COR-L47 (cell line): Measurements from ENCODE around the gene RASSF5.

ENCODE experiments used
- DNase-seq: peaks from one replicate; lab custom pipeline; 2025; lab: John Stamatoyannopoulos, UW

RASSF5 gene, protein sequence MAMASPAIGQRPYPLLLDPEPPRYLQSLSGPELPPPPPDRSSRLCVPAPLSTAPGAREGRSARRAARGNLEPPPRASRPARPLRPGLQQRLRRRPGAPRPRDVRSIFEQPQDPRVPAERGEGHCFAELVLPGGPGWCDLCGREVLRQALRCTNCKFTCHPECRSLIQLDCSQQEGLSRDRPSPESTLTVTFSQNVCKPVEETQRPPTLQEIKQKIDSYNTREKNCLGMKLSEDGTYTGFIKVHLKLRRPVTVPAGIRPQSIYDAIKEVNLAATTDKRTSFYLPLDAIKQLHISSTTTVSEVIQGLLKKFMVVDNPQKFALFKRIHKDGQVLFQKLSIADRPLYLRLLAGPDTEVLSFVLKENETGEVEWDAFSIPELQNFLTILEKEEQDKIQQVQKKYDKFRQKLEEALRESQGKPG

DNA sequence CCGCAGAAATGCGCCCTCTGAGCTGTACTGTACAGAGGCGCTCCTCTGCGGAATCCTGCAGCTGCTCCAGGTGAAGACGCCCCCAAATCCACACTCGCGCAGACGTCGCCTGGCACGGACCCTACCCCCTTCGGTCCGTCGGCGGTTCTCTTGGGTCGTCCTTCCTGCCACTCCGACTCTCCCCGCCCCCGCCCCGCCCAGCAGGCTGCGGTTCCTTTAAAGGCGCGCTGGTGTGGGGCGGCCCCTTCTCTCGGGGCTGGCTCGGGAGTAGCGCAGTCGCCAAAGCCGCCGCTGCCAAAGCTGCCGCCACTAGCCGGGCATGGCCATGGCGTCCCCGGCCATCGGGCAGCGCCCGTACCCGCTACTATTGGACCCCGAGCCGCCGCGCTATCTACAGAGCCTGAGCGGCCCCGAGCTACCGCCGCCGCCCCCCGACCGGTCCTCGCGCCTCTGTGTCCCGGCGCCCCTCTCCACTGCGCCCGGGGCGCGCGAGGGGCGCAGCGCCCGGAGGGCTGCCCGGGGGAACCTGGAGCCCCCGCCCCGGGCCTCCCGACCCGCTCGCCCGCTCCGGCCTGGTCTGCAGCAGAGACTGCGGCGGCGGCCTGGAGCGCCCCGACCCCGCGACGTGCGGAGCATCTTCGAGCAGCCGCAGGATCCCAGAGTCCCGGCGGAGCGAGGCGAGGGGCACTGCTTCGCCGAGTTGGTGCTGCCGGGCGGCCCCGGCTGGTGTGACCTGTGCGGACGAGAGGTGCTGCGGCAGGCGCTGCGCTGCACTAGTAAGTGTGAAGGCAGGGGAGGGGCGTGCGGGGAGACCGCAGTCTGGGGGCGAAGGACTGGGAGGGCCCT, at the start of gene RASSF5:
Gene RASSF5 (plus strand): TSS at position 248 of the 846 bp plus-strand sequence. CDS start 72 bp downstream, at position 320.
- DNase-seq = peak; percentile 42

DNA sequence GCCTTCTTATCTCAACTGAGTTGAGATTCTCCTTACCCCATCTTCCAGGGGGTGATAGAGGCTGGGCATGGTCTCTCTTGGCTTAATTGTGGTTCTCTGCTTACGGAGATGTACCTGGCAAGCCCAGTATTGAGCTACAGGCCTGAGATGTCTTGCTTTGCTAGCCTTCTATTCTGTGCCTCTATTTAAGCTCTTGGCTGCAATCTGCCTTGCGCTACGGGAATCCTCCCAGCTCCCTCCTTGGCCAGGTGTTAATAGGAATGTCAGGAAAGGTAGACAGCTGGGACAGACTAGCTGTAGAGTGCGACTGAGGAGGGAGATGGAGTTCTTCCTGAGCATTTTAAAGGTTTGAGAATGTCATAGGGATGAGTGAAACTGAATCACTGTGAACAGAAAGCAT, 47.6 kb upstream of the RASSF5 start:
- no peak for DNase-seq

DNA sequence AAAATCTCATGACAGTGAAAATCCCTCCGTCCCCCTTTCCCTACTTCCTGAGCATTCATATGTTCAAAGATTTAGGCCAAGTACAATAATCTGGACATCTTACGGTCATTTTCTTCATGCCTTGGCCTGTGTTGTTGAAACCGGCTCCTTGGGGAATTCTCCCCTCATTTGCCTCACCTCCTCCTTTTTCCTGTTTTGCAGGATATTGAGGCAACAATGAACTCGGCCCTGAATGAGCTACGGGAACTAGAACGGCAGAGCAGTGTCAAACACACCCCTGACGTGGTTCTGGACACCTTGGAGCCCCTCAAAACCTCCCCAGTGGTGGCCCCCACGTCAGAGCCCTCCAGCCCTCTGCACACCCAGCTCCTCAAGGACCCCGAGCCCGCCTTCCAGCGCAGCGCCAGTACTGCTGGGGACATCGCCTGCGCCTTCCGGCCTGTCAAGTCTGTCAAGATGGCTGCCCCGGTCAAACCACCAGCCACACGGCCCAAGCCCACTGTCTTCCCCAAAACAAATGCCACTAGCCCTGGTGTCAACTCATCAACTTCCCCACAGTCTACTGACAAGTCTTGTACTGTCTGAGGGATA, 46.4 kb upstream of the RASSF5 start:
- DNase-seq = no peak

DNA sequence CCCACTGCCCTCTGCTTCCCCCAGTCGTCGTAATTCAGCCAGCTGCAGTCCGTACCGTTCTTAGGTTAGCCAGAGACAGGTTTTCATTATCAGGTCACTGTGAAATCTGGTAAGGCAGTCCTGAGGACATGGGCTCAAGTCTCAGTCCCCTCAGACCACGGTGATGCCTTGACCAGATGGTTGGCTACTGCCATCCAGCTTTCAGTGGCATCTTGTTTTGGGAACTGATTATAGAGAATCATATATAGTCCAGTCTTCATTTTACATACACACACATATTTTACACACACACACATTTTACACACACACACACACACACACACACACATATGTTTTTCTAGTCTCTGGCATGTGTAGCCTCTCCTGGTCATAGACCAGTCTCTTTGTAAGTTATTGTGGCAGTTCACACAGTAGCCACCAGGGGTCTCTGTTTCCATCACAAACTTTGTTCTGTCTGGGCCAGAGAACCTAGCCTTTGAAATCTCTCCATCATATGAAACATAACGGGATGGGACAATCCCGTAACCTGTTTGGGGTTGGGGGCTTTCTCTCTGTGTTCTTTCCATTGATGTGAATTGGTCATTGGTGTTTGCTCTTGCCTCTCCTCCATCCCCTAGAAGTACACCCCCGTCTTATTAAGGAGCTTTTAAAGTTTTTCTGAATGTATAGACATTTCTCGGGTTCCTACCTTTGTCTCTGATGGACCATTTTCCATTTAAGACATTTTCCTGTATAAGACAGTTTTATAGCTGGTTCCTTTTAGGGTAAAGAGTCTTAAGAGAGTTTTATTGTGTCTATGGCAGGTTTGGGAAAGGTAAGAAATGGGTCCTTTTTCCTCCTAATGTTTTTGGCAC, 45.5 kb upstream of the RASSF5 start:
- peak; percentile 44 for DNase-seq

DNA sequence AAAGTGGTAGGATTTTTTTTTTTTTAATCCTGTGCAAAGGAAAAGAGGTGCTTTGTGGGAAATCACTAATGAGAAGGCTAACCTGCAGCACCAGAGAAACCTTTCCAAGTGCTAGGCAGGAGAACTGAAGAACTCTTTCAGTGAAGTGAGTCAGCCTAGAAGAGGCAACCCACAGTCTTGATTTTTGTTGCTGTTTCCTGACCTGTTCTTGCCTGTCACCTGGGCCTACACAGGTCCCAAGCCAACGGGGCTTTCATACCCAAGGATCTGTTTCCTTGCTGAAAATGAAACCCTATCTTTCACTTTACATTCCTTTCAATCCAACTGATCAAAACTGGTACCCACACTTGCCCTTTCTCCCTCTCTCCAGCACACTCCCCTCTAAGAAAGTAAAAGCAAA, 44.2 kb upstream of the RASSF5 start:
- no peak for DNase-seq

DNA sequence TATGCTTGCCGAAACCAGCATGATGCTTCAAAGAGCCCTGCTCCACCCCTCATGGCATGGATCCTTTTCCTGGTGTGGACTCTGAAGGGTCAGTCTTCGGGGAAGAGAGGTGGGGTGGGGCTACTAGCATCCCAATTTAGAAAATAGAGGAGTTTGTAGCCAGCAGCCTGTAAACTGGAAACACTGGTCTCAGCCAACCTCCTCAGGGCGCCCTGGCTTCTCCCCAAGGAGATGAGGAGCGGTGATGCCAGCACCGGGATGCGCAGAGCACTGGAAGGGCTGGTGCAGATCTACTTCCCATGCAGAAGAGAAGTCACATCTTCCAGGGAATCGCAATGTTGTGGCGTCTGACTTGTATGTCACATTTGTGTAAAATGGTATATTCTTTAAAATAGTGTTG, 43.4 kb upstream of the RASSF5 start:
- DNase-seq = no peak

DNA sequence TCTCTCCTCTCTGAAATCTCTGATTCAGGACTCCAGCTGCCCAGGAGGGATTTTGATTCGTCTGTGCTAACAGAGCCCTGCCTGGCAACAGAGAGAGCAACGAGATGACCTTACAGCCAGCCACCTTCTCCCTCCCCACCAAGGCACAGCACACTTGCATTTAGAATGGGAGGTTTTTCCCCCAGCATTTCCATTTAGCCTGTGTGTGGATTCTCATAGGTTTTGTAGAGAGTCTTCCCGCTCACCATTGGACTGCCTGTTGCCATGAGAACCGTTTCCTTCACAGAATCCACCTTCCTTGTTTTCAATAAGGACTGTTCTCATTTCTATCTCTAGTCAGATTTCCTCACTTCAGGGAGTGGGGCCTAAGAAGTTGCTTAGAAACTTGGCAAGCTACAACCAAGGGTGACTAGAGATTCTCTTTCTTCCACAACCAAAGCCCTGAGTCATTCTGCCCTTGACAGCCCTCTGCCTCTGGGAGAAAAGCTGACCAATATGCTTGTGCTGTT, 42.8 kb upstream of the RASSF5 start:
- DNase-seq = no peak

DNA sequence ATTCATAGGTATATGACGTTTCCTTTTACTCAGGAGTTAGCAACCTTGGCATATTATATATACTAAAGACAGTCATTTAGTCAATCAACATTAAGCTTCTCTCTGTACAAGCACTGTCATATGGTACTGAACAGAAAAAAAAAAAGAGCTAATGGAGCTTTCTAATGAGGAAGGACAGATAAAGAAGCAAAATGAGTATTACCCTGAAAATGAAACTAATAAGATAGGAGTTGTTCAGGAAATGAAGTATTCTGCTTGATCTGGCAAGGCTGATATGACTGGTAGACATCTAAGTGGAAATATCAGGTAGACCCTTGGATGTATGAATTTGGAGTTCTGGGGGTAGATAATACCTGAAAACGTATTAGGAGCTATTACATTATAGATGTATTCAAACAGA, 41.4 kb upstream of the RASSF5 start:
- no peak for DNase-seq

DNA sequence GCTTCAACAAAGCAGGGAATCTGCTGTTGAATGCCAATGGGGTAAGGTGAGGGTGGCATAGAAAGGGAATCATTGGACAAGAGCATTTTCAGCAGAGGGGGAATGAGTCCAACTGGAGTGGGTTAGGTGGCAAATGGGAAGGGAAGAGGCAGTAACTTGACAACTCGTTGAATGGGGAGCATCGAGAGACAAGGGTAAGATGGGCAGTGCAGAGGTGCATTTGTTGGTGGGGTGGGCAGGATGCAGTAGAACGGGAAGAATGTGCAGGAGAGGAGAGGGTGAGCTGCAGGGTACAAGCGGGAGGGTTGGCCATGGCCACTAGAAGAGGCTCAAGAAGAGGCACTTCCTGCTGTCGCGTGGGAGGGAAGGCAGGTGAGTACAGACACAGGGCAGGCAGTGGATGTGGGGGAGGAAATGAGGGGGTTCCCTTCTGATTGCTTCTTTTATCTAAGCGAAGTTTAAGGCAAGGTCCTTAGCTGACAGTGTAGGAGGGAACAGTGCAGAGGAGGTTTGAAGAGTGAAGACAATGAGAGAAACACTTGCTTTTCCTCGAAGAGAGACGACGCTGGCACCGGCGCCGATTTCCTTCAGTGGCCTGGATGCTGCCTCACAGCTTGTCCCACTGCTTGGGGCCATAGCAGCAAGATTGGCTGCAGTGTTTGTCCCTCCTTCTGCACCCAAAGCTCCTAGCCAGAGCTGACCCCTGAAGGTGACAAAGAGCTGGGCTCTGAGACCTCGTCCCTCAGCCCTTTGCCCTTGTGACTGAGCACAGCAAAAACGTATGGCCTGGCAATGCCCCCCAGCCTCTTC, 40.3 kb upstream of the RASSF5 start:
- no peak for DNase-seq

DNA sequence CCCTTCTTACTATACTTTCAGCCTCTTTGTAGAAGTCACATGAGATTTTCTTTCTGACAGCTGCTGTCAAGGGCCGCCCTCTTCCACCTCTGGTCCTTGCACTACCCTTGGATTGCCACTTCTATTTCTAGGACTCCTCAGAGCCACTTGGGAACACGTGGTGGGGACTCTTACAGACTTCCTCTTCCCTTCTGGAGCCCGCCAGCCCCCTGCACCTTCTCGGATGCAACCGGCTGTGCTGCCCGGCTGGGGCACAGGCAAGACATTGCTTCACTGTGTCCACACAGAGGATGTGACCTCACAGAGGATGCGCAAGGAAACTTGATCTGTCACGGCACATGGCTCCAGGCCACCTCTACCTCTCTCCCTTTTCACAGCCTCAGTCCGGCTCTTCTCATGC, 39.4 kb upstream of the RASSF5 start:
- no peak for DNase-seq

DNA sequence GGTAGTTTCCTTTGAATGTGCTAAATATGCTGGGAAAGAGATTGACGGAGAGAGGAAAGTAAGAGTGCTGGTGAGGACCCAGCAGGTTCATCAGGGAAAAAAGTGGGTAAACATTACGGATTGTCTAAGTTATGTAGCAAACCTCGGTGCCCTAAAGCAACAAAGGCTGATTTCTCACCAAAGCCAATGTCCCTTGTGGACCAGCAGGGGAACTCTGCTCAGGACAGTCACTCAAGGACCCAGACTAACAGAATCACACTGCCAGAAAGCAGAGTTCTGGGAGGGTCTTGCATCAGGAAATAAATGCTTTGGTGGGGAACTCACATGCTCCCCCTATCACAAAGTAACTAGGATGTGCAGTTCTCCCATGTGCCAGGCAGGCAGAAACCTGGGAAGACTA, 38.8 kb upstream of the RASSF5 start:
- DNase-seq = no peak

DNA sequence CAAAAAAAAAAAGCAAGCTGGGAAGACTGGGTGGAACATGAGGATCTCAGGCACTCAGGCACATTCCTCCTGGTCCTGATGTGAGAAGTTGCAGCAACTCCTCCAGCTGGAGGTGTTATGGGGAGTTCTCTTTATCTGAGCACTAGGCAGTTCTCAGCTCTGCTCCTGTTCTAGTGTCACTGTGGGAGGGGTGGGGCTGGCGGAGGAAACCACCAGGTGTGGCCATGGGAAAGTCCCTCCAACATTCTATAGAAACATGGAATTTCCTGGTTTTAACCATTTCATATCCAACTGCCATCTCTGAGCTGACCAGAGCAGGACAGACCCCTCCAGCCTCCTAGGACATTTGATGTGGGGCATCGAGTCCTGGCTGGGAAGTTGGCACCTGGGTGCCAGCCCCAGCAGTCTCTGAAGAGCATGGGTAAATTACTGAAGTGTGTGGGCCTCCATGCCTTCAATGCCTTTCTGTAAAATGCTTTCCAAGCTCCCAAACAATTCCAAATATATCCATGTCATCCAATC, 37.9 kb upstream of the RASSF5 start:
- no peak for DNase-seq

DNA sequence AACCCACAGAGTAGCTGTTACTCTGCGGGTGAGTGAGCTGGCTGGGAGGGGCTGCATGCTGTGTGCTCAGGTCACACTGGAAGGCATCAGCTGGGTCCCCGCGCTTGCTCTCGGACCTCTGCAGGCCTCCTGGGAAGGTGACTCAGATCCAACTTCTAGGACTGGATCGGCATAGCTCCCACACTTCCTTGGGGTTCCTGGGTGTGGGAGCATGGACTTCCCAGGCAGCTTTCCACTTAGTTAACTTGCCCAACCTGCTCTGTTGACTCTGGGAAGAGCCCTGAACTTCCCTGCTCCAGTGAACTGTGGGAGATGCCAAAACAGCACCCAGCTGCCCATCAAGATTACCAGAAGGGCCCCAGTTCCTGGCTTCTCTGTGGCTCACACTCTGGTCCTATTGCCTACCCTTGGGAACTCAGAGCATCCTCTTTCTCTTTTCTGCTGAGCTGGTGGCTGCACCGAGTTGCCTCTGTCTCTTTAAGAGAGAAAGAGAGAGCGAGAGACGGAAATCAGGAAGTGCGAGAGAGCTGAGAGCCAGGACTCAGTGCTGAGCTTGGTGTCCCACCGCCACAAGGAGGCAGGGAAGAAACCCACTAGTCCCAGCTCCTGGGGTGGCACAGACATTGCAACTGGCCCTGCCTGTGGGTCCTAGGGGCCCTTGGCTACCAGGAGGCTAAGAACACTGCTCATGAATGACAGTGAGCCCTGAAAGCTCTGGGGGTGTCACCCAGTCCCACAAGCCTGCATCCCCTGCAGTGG, 37.2 kb upstream of the RASSF5 start, which contains the start of gene IKBKE:
Gene IKBKE (plus strand): TSS at position 544 of the 759 bp plus-strand sequence. CDS start 2,752 bp downstream, outside the sequence.
- DNase-seq = no peak

DNA sequence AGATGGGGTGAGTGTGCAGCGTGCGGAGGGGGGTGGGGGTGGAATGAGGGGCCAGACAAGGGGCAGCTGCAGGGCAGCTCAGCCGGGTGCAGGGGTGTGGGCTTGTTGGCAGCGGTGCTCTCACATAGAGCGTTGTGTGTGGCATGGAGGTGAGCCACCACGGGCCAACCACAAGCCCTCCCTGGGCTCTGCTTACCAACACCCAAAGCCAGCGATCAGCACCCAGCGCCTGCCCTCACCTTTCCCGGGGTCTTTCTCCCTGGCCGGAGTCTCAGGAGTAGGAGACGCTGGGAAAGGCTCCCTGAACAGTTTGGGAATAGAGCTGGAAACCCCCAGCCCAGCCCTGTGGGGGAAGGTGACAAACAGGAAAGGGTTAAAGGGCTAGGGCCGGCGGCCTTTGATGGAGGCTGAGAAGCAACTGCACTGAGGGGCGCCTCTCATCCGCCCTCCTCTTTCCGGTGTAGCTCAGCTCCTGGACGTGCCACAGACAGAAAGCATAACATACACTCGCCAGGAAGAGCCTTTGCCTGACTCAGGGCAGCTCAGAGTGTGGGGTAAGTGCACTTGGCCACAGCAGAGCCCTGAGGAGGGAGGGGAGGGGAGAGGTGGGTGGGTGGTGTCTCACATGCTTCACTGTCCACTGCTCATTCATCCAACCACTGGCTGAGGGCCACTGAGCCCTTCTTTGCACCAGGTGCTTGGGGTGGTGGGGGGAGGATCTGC, 36.5 kb upstream of the RASSF5 start:
- no peak for DNase-seq

DNA sequence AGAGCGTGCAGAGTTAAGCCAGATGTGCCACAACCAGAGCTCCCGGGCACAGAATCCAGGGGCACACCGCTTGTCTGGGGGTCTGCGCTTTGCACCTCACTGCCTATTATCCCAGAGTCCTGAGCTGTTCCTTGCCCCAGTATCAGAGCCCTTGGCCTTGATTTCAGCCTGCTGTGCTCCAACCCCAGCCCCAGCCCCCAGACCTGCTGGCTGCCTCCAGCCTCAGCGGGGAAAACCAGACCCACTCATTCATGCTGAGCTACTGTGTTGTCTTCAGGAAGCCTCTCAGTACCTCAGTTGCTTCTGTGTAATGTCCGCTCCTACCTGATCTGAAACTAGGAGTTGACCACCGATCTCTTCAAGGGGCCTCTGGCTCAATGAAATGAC, 35.9 kb upstream of the RASSF5 start:
- no peak for DNase-seq

DNA sequence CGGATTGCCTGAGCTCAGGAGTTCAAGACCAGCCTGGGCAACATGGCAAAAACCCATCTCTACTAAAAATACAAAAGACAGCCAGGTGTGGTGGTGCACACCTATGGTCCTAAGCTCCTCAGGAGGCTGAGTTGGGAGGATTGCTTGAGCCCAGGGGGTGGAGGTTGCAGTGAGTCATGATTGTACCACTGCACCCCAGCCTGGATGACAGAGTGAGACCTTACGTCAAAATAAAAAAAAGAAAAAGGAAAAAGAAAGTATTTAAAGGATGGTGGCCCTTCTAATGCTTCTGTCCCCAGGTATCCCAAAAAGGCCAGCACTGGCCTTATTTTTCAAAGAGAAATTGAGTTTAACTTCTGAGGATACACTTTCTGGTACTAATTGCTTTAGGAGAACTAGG, 35.3 kb upstream of the RASSF5 start:
- DNase-seq = no peak

DNA sequence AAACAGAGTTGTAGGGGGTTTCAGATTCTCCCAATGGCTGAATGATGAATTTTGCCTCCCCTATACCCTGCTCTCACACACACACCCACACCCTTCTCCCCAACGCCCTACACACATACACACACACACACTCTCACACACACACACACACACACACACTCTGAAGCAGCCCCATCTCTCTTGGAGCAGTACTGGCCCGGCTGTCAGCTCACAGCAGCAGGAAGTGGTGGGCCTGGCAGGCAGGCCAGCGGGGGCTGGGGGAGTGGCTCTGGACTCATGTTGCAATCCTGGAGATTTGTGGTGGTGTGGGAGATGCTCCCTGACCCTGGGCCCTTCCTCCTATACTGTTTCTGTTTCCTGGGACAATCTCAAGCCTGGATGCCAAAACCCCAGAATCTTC, 34.9 kb upstream of the RASSF5 start:
- DNase-seq = no peak

DNA sequence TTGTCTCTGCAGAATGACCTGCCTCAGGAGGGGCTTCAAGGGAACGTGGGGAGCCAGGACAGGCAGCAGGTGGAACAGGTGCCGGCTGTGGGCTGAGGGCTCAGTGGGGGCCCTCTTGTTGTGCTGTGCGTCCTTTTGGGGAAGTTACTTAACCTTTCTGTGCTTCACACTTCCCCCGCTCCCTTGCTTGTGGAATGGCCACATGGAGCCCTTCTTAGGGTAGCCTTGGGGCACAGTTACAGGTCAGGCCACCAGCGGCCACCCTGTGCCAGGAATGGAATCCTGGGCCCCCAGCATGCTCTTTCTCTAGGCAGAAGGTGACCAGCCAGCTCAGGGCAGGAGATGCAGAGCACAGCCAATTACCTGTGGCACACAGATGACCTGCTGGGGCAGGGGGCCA, 34.4 kb upstream of the RASSF5 start:
- no peak for DNase-seq

DNA sequence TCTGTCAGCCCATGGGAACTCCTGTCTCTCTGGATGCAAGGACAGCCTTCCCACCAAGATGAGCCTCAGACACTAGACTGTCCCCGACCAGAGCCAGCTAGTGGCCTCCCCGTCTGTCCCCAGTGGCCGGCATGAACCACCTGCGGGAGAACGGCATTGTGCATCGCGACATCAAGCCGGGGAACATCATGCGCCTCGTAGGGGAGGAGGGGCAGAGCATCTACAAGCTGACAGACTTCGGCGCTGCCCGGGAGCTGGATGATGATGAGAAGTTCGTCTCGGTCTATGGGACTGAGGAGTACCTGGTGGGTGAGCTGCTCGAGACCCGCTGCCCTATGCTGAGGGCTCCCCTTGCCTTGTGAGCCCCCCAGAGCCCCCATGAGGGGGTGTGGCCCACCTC, 31.3 kb upstream of the RASSF5 start:
- DNase-seq = no peak
